DND-41 (cell line): Measurements from ENCODE around the gene TRERF1.
"Not testable (repeated sequence)": the region's sequence is repeated elsewhere in the genome, so short reads cannot be mapped to it uniquely, and the experiment has no call there.

ENCODE experiments used
- ATAC-seq: fragments of 200-7000 bp; cut with Tn5 transposase; 3 replicates; pipeline ENCODE4 v1.9.1; 2021; ENCODE audit warnings: low read depth; ENCODE audit not compliant: insufficient read depth
- DNase-seq: peaks from one replicate; pipeline ENCODE4 v3.0.0-alpha.2; 2020
- H2AFZ ChIP-seq: 2 replicates; pipeline ENCODE4 v1.6.0; 2012; ENCODE audit warnings: low read depth, low read length
- H3K27ac ChIP-seq: 2 replicates; pipeline ENCODE4 v1.5.1; 2012; ENCODE audit warnings: low read length, inconsistent platforms
- H3K27me3 ChIP-seq: fragments of 200-600 bp; sonication (generic); 2 replicates; pipeline ENCODE4 v1.6.0; 2012; ENCODE audit warnings: low read length, mild to moderate bottlenecking, inconsistent platforms; ENCODE audit not compliant: insufficient read depth, poor library complexity
- H3K36me3 ChIP-seq: 2 replicates; pipeline ENCODE4 v1.5.1; 2012; ENCODE audit warnings: low read length, inconsistent platforms; ENCODE audit not compliant: insufficient read depth
- H3K4me1 ChIP-seq: 2 replicates; pipeline ENCODE4 v1.5.1; 2012; ENCODE audit warnings: mild to moderate bottlenecking, low read length; ENCODE audit not compliant: insufficient read depth
- H3K4me2 ChIP-seq: 2 replicates; pipeline ENCODE4 v1.6.0; 2012; ENCODE audit warnings: mild to moderate bottlenecking, moderate library complexity, low read length, inconsistent platforms; ENCODE audit not compliant: insufficient read depth
- H3K4me3 ChIP-seq, 2 experiments: fragments of 200-600 bp in 1 of 2; shearing (Covaris generic) in 1 of 2; 2 replicates each; pipeline ENCODE4 v1.5.1; 2012 to 2016; ENCODE audit warnings: inconsistent platforms in 2 of 2, low read length in 2 of 2, mild to moderate bottlenecking in 2 of 2, low read depth in 1 of 2, moderate library complexity in 1 of 2
- H3K79me2 ChIP-seq: 2 replicates; pipeline ENCODE4 v1.6.0; 2012; ENCODE audit warnings: low read length, inconsistent platforms; ENCODE audit not compliant: insufficient read depth
- H3K9ac ChIP-seq: 2 replicates; pipeline ENCODE4 v1.6.0; 2012; ENCODE audit warnings: low read depth, mild to moderate bottlenecking, inconsistent platforms, low read length, moderate library complexity
- H3K9me3 ChIP-seq: 2 replicates; pipeline ENCODE4 v1.5.1; 2012; ENCODE audit warnings: low read length, moderate library complexity, mild to moderate bottlenecking, inconsistent platforms; ENCODE audit not compliant: insufficient read depth, severe bottlenecking
- H4K20me1 ChIP-seq: 2 replicates; pipeline ENCODE4 v1.6.0; 2012; ENCODE audit warnings: low read length; ENCODE audit not compliant: insufficient read depth
- CTCF ChIP-seq: IDR thresholded peaks from 2 replicates; pipeline ENCODE4 v1.5.1; 2012; ENCODE audit warnings: borderline replicate concordance, low read length, moderate library complexity, mild to moderate bottlenecking; ENCODE audit not compliant: poor library complexity, severe bottlenecking; ENCODE audit errors: extremely low read depth
- EZH2 ChIP-seq: IDR thresholded peaks from 3 replicates; pipeline ENCODE4 v1.6.1; 2012; ENCODE audit warnings: borderline replicate concordance, low read depth, mild to moderate bottlenecking, moderate library complexity, low read length, inconsistent platforms; ENCODE audit not compliant: severe bottlenecking

The TRERF1 gene

GRCh38 chr6:42332916-42333315, 118.8 kb downstream of the TRERF1 start:
- Histone ChIP-seq H3K27ac (no peak overlapping the region), H4K20me1 (peaks cover 17% of the 10 kb centered on the region), H2AFZ (no peak overlapping the region), H3K79me2 (no peaks in the 10 kb centered on the region), H3K27me3 (no peaks in the 10 kb centered on the region), H3K9me3 (no peaks in the 10 kb centered on the region), H3K9ac (no peak overlapping the region), H3K4me2 (no peak overlapping the region), H3K4me3 (no peak overlapping the region), H3K4me1 (no peaks in the 10 kb centered on the region), H3K36me3 (no peaks in the 10 kb centered on the region)
- ATAC-seq (no peak), DNase-seq (no peak)
- TF ChIP-seq EZH2 (no peak), CTCF (no peak)

- Histone ChIP-seq H3K9ac (no peak overlapping the region), H3K36me3 (no peaks in the 10 kb centered on the region), H3K4me3 (no peak overlapping the region), H3K27ac (no peak overlapping the region), H3K79me2 (no peaks in the 10 kb centered on the region), H3K4me2 (no peak overlapping the region), H3K27me3 (no peaks in the 10 kb centered on the region), H4K20me1 (peaks cover 17% of the 10 kb centered on the region), H2AFZ (no peak overlapping the region), H3K9me3 (no peaks in the 10 kb centered on the region), H3K4me1 (no peaks in the 10 kb centered on the region)
- no peak for ATAC-seq
- no peak for DNase-seq
- TF ChIP-seq EZH2 (no peak), CTCF (no peak)
Measured at GRCh38 chr6:42331019-42331418, 120.7 kb downstream of the TRERF1 start.

- no peak overlapping the region for H3K4me3 ChIP-seq
- no peak for ATAC-seq
- TF ChIP-seq EZH2 (no peak), CTCF (no peak)
- no peak overlapping the region for H3K9ac ChIP-seq
- H3K4me2 ChIP-seq, result no peak overlapping the region
- H3K9me3 ChIP-seq, result no peaks in the 10 kb centered on the region
- no peak overlapping the region for H3K27ac ChIP-seq
- H3K36me3 ChIP-seq, result no peaks in the 10 kb centered on the region
- no peak overlapping the region for H2AFZ ChIP-seq
- H3K4me1 ChIP-seq, result no peaks in the 10 kb centered on the region
- no peaks in the 10 kb centered on the region for H3K27me3 ChIP-seq
- no peak for DNase-seq
- no peaks in the 10 kb centered on the region for H3K79me2 ChIP-seq
- peaks cover 6% of the 10 kb centered on the region for H4K20me1 ChIP-seq
Measured at GRCh38 chr6:42326248-42326647, 125.5 kb downstream of the TRERF1 start.

GRCh38 chr6:42324656-42325324, 126.9 kb downstream of the TRERF1 start:
- H3K79me2 ChIP-seq, ATAC-seq, H3K36me3 ChIP-seq, H3K27ac ChIP-seq, H3K9me3 ChIP-seq, H2AFZ ChIP-seq, H4K20me1 ChIP-seq, H3K4me2 ChIP-seq, H3K27me3 ChIP-seq, H3K9ac ChIP-seq, H3K4me1 ChIP-seq, H3K4me3 ChIP-seq, DNase-seq: not testable (repeated sequence)
